Prostate gland (tissue), 2 donors: ENCODE data around the gene VPS18. TPM values are rescaled to one million over a fixed set of nuclear protein-coding genes. Genes with fewer than 3 reads are reported as not detected.
A peak's percentile ranks its signal among the peaks of the same experiment; 100 is the strongest.

Experiments used
- DNase-seq: peaks from one replicate; pipeline ENCODE4 v3.0.0-alpha.2; 2019; ENCODE audit warnings: low spot score
- H3K27ac ChIP-seq, 2 donors: fragments of 200-600 bp; sonication (generic); 2 replicates each; pipeline ENCODE4 v1.5.1; 2017 to 2019
- H3K27me3 ChIP-seq: fragments of 200-600 bp; sonication (generic); replicated peaks from 2 replicates; pipeline ENCODE4 v1.5.1; 2019; ENCODE audit not compliant: insufficient read depth
- H3K36me3 ChIP-seq, 2 donors: fragments of 200-600 bp; sonication (generic); 1 replicate in 1 of 2; 2 replicates in 1 of 2; pipeline versions ENCODE4 v1.5.1 to v1.8.1; 2017 to 2019
- H3K4me1 ChIP-seq: fragments of 200-600 bp; sonication (generic); replicated peaks from 2 replicates; pipeline ENCODE4 v1.5.1; 2019
- H3K4me3 ChIP-seq, 2 donors: fragments of 200-600 bp; sonication (generic); 2 replicates each; pipeline ENCODE4 v1.5.1; 2017 to 2019
- H3K9me3 ChIP-seq: fragments of 200-600 bp; sonication (generic); 2 replicates; pipeline ENCODE4 v1.5.1; 2017
- CTCF ChIP-seq, 4 experiments: fragments of 200-600 bp in 2 of 4; fragments of 450-650 bp in 2 of 4; sonication (generic) in 2 of 4; IDR thresholded peaks; 1 replicate in 3 of 4; 2 replicates in 1 of 4; pipeline ENCODE4 v1.5.1; 2016 to 2019; ENCODE audit warnings: antibody characterized with exemption in 4 of 4, mild to moderate bottlenecking in 2 of 4, moderate library complexity in 2 of 4
- POLR2A ChIP-seq: fragments of 450-650 bp; IDR thresholded peaks from one replicate; pipeline ENCODE4 v1.6.1; 2016; ENCODE audit warnings: antibody characterized with exemption, mild to moderate bottlenecking
- POLR2AphosphoS5 ChIP-seq: sonication (generic); formaldehyde crosslinking; IDR thresholded peaks from one replicate; pipeline ENCODE4 v1.6.1; 2017; ENCODE audit warnings: antibody characterized with exemption
- WGBS: methylation state at CpG from one replicate; pipeline ENCODE4 v1.1.5; 2018; 5-methylcytosine and 5-hydroxymethylcytosine counted together
- intact Hi-C: fragments of 100-400 bp; cut with DNase I; formaldehyde crosslinking; loops from one replicate; pipeline ENCODE4 v1.14.2; 2022
- total RNA-seq, 2 donors: library from RNA; depleted of rRNA; stranded (reverse); fragments of >200 nt; gene quantifications; one replicate each; pipeline ENCODE4 v1.1.0, GENCODE V29; 2016

The VPS18 gene
- total RNA-seq, 2 donors from 2014 or later, result 32.4 to 39.0 TPM

- peaks cover 15% of the 10 kb centered on the region for H3K27me3 ChIP-seq
- no peaks in the 10 kb centered on the region for H3K9me3 ChIP-seq
- peaks cover 7% of the 10 kb centered on the region for H3K4me1 ChIP-seq
- H3K4me3 ChIP-seq, result no peak overlapping the region
- no peaks in the 10 kb centered on the region for H3K36me3 ChIP-seq
- intact Hi-C loops, result no loop called here
- TF ChIP-seq CTCF (IDR thresholded peaks at IDR 0.05) (no peak), POLR2AphosphoS5 (no peak), POLR2A (no peak)
- no peak overlapping the region for H3K27ac ChIP-seq
- DNase-seq, result no peak
- 97% methylated on average over 9 of the region's 9 CpGs for WGBS
Measured at GRCh38 chr15:40923551-40923950, 29.3 kb downstream of the VPS18 start.

- intact Hi-C loops, result no loop called here
- H3K4me3 ChIP-seq, result no peak overlapping the region
Measured at GRCh38 chr15:40925495-40925862, 31.2 kb downstream of the VPS18 start.

GRCh38 chr15:40925863-40926658, 31.8 kb downstream of the VPS18 start:
- peaks cover 15% of the 10 kb centered on the region for H3K27me3 ChIP-seq
- no peak for DNase-seq
- no peaks in the 10 kb centered on the region for H3K36me3 ChIP-seq
- intact Hi-C loops, result no loop called here
- no peak for TF ChIP-seq POLR2AphosphoS5
- no peak for TF ChIP-seq CTCF (IDR thresholded peaks at IDR 0.05)
- TF ChIP-seq POLR2A, result no peak
- WGBS, result 10% methylated on average over 46 of the region's 61 CpGs
- peaks cover 25% of the 10 kb centered on the region for H3K4me1 ChIP-seq
- peak overlapping the region in 1 of 2 donors; percentile 1 for H3K4me3 ChIP-seq
- no peak overlapping the region for H3K27ac ChIP-seq
- no peaks in the 10 kb centered on the region for H3K9me3 ChIP-seq

More at GRCh38 chr15:40925495-40925862, 31.2 kb downstream of the VPS18 start:
- H3K27me3 ChIP-seq, result peaks cover 15% of the 10 kb centered on the region
- DNase-seq, result no peak
- no peaks in the 10 kb centered on the region for H3K36me3 ChIP-seq
- TF ChIP-seq CTCF (IDR thresholded peaks at IDR 0.05), result no peak
- TF ChIP-seq POLR2AphosphoS5, result no peak
- TF ChIP-seq POLR2A, result no peak
- H3K27ac ChIP-seq, result no peak overlapping the region
- WGBS, result 15% methylated on average over 30 of the region's 30 CpGs
- no peaks in the 10 kb centered on the region for H3K9me3 ChIP-seq
- peaks cover 19% of the 10 kb centered on the region for H3K4me1 ChIP-seq

- TF ChIP-seq POLR2A (no peak), CTCF (IDR thresholded peaks at IDR 0.05) (no peak), POLR2AphosphoS5 (no peak)
- WGBS, result 36% methylated on average over 25 of the region's 33 CpGs
- no peak for DNase-seq
- Histone ChIP-seq H3K9me3 (no peaks in the 10 kb centered on the region), H3K27ac (no peak overlapping the region), H3K36me3 (no peaks in the 10 kb centered on the region), H3K4me1 (peaks cover 26% of the 10 kb centered on the region), H3K27me3 (peaks cover 15% of the 10 kb centered on the region), H3K4me3 (no peak overlapping the region)
- intact Hi-C loops, result no loop called here
Measured at GRCh38 chr15:40926659-40927494, 32.6 kb downstream of the VPS18 start.
